AG04450 (cell line): ENCODE data around the gene ERLIN1. TPM values are rescaled to one million over a fixed set of nuclear protein-coding genes. Genes with fewer than 3 reads are reported as not detected.

ENCODE experiments used
- CTCF ChIA-PET: fragments of 300-600, 350-600 bp; formaldehyde crosslinking; extraction: SDS; loops from one replicate; lab custom pipeline; 2022; ENCODE audit warnings: antibody characterized with exemption, inconsistent platforms; lab: Charles Lee
- POLR2A ChIA-PET: fragments of 350-600 bp; formaldehyde crosslinking; extraction: SDS; loops from one replicate; lab custom pipeline; 2021; ENCODE audit warnings: antibody characterized with exemption, inconsistent platforms; lab: Yijun Ruan, JAX
- DNase-seq: peaks from one replicate; pipeline ENCODE4 v3.0.0-alpha.2; 2011; ENCODE audit warnings: low read depth, low spot score
- H3K27ac ChIP-seq: one replicate; pipeline ENCODE4 v1.5.1; 2012; ENCODE audit warnings: low read depth, low read length, control low read depth
- H3K27me3 ChIP-seq: one replicate; pipeline ENCODE4 v1.6.0; 2012; ENCODE audit warnings: low read length; ENCODE audit not compliant: control insufficient read depth, insufficient read depth
- H3K4me3 ChIP-seq: 2 replicates; pipeline ENCODE4 v1.5.1; 2011; ENCODE audit warnings: mild to moderate bottlenecking, low read depth, low read length, control low read depth
- H3K9me3 ChIP-seq: 2 replicates; pipeline ENCODE4 v1.5.1; 2012; ENCODE audit warnings: low read length; ENCODE audit not compliant: control insufficient read depth, insufficient read depth
- polyA plus RNA-seq: library from polyadenylated mRNA; depleted of rRNA; stranded (reverse); fragments of >200 nt; gene quantifications from 2 replicates; pipeline ENCODE4 v1.2.3, GENCODE V29; 2011; rRNA removed
- TF ChIP-seq, protein P1 (sequence below): IDR thresholded peaks from 2 replicates; pipeline ENCODE4 v1.5.1; 2011; ENCODE audit warnings: low read depth, low read length, control low read depth, inconsistent platforms

The ERLIN1 gene
- polyA plus RNA-seq, 1 experiment: 50.1 TPM

- TF ChIP-seq, protein P1, sequence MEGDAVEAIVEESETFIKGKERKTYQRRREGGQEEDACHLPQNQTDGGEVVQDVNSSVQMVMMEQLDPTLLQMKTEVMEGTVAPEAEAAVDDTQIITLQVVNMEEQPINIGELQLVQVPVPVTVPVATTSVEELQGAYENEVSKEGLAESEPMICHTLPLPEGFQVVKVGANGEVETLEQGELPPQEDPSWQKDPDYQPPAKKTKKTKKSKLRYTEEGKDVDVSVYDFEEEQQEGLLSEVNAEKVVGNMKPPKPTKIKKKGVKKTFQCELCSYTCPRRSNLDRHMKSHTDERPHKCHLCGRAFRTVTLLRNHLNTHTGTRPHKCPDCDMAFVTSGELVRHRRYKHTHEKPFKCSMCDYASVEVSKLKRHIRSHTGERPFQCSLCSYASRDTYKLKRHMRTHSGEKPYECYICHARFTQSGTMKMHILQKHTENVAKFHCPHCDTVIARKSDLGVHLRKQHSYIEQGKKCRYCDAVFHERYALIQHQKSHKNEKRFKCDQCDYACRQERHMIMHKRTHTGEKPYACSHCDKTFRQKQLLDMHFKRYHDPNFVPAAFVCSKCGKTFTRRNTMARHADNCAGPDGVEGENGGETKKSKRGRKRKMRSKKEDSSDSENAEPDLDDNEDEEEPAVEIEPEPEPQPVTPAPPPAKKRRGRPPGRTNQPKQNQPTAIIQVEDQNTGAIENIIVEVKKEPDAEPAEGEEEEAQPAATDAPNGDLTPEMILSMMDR: no peak
- POLR2A ChIA-PET: no interaction called here
- H3K27ac ChIP-seq: no peak overlapping the region
- peaks cover 6% of the 10 kb centered on the region for H3K27me3 ChIP-seq
- H3K4me3 ChIP-seq: no peak overlapping the region
- CTCF ChIA-PET: no interaction called here
- no peaks in the 10 kb centered on the region for H3K9me3 ChIP-seq
- no peak for DNase-seq
These were observed 81.5 kb downstream of the ERLIN1 start for GRCh38 chr10:100104300-100104699.

DNA sequence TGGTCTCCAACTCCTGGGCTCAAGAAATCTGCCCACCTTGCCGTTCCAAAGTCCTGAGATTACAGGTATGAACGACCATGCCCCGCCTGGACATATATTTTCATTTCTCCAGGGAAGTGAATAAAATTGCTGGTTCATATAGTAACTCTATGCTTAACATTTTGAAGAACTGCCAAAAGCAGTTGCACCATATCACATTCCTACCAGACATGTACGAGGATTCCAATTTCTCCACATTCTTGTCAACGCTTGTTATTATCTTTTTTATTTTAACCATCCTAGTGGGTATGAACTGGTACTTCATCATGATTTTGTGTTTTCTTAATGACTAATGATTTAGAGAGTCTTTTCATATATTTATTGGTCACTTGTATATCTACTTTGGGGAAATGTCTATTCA, 82.2 kb downstream of the ERLIN1 start:
- Histone ChIP-seq H3K27me3 (peaks cover 6% of the 10 kb centered on the region), H3K9me3 (no peaks in the 10 kb centered on the region), H3K4me3 (no peak overlapping the region), H3K27ac (no peak overlapping the region)
- DNase-seq: no peak
- ChIA-PET POLR2A (no interaction called here), CTCF (no interaction called here)
- TF ChIP-seq, protein P1: no peak

- no peak for DNase-seq
- Histone ChIP-seq H3K27ac (no peak overlapping the region), H3K4me3 (no peak overlapping the region), H3K27me3 (peaks cover 6% of the 10 kb centered on the region), H3K9me3 (no peaks in the 10 kb centered on the region; the same call in 1 of the 2 replicates)
- TF ChIP-seq, protein P1: no peak
- POLR2A ChIA-PET: interaction anchor here (0.6 kb wide), 1 partner anchor 49 kb away, joined by 4 read pairs; no protein-coding TSS in a partner anchor
- CTCF ChIA-PET: interaction anchor here (1.0 kb wide), 1 partner anchor 256 kb away, joined by 4 read pairs; no protein-coding TSS in a partner anchor
These were observed 84.4 kb downstream of the ERLIN1 start for GRCh38 chr10:100101192-100102076.

GRCh38 chr10:100100651-100101184, 85.1 kb downstream of the ERLIN1 start:
- Histone ChIP-seq H3K27ac (no peak overlapping the region), H3K9me3 (no peaks in the 10 kb centered on the region; the same call in 1 of the 2 replicates), H3K4me3 (no peak overlapping the region), H3K27me3 (peaks cover 6% of the 10 kb centered on the region)
- peak; percentile 0 for DNase-seq
- TF ChIP-seq, protein P1: peak; percentile 26
- ChIA-PET POLR2A (interaction anchor here (0.6 kb wide), 1 partner anchor 49 kb away, joined by 4 read pairs; no protein-coding TSS in a partner anchor), CTCF (no interaction called here)

Other genes with a start within 250 kb of the ERLIN1 start
- gene DNMBP, start 176.1 kb downstream of the ERLIN1 start, polyA plus RNA-seq: 16.1 and 18.2 TPM in 2 replicates
- gene CPN1, start 104.2 kb downstream of the ERLIN1 start, polyA plus RNA-seq: not detected in 2 replicates
- 15.9 and 22.4 TPM in 2 replicates for gene CHUK, start 43.6 kb upstream of the ERLIN1 start, polyA plus RNA-seq
- gene CWF19L1, start 81.6 kb upstream of the ERLIN1 start, polyA plus RNA-seq: 13.7 and 15.8 TPM in 2 replicates
- 48.0 and 75.0 TPM in 2 replicates for gene BLOC1S2, start 100.7 kb upstream of the ERLIN1 start, polyA plus RNA-seq
- not detected in 2 replicates for gene PKD2L1, start 144.2 kb upstream of the ERLIN1 start, polyA plus RNA-seq
- gene SCD, start 161.2 kb upstream of the ERLIN1 start, polyA plus RNA-seq: 133 and 148 TPM in 2 replicates